D721Med (cell line): ENCODE data around the gene BOLL.

Source experiments
- DNase-seq: peaks from one replicate; pipeline ENCODE4 v3.0.0; 2011; ENCODE audit warnings: low spot score; ENCODE audit not compliant: insufficient read length
- FAIRE-seq: peaks from 2 replicates; lab custom pipeline; 2011; peaks lifted over from hg19 to GRCh38; lab: Jason Lieb, UNC
- TF ChIP-seq, protein P1 (sequence below): IDR thresholded peaks from 2 replicates; pipeline ENCODE4 v1.5.1; 2012; ENCODE audit warnings: mild to moderate bottlenecking, control low read depth; ENCODE audit not compliant: insufficient read depth; ENCODE audit errors: missing control alignments

Gene BOLL

DNA sequence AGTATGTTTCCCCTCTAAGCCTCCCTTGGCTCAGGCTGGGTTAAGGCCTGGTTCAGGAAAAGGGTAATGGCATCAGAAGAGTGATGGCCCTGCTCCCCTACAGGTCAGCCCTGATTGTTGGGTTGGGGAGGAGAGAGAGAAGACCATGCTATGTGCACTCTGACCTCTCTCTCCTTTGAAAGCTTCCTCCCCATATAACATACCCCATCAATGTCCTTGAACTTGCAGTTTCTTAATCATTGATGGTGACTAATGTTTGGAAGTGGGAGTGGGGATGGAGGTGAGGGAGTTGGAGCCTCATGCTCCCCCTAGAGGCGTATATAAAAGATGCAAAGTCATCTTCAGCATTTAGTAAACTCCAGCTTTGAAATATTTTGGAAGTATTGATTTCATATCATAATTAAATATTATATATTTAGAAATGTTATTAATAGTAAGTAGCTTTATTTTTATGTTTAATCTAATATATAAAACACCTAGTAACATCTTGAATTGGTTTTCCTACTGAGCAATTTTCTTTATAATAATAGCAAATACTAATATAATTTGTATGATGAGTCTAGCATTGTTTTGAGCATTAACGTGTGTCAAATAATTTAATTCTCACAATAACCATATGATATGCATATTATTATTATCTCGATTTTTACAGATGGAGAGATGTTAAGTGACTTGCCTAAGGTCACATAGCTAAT is 28.1 kb upstream of the BOLL start:
- no peak for FAIRE-seq
- no peak for DNase-seq

DNA sequence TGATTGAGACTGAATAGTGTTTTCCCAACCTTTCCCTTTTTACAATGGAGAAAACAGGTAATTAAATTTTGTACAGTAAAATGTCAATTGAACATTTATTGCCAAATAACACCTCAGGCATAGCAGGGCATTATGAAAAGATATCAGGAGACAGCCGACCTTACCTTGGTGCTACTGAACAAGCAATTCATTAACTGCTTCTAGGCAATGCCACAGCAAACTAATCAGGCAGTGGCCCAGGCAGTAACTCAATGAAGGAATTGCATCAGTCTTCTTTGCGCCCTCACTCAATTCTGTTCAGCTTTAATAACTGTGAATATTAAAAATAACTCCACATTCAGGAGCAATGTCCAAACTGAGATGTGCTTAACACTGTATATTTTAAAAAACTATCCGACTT is 25.4 kb upstream of the BOLL start:
- TF ChIP-seq, protein P1, sequence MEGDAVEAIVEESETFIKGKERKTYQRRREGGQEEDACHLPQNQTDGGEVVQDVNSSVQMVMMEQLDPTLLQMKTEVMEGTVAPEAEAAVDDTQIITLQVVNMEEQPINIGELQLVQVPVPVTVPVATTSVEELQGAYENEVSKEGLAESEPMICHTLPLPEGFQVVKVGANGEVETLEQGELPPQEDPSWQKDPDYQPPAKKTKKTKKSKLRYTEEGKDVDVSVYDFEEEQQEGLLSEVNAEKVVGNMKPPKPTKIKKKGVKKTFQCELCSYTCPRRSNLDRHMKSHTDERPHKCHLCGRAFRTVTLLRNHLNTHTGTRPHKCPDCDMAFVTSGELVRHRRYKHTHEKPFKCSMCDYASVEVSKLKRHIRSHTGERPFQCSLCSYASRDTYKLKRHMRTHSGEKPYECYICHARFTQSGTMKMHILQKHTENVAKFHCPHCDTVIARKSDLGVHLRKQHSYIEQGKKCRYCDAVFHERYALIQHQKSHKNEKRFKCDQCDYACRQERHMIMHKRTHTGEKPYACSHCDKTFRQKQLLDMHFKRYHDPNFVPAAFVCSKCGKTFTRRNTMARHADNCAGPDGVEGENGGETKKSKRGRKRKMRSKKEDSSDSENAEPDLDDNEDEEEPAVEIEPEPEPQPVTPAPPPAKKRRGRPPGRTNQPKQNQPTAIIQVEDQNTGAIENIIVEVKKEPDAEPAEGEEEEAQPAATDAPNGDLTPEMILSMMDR = no peak
- DNase-seq (no peak), FAIRE-seq (no peak)

More for the DNA sequence above, 28.1 kb upstream of the BOLL start:
- TF ChIP-seq, protein P1 = peak; percentile 42

DNA sequence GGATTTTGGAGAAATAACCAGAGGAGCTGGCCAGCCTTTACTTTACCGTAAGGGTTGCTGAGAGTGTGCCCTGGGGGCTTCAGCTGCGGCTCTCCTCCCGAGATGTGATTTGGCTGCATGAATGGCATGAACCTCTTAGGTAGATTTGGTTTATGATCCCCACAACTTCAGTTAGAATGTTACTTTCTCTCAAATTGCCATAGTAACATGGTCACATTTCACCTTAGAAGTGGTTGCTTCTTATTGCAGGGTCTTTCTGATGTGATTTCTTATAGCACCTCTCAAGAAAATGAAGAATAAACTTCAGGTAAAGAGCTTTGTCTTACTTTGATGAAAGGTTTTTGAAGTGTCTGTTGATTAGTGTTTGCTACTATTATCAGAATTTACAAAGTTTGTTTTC is 24.9 kb upstream of the BOLL start:
- TF ChIP-seq, protein P1 = no peak
- no peak for FAIRE-seq

DNA sequence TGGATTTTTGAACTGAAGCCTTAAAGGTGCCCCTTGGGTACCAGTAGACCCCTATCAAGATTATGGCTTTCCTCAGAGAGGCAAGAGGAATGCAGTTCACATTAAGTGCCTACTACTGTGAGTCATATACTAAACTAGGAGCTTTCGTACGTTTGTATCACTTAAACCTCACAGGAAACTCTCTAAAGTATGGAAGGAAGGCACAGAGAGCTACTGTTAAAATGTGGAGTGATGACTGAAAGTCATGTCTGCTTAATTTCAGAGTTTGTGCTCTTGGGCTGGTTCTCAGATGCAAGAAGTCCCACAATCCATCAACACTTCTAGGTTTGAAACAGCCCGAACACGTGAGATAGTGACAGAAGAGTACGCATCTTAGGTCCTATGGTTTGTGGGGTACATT is 23.9 kb upstream of the BOLL start:
- TF ChIP-seq, protein P1 = no peak
- DNase-seq (no peak), FAIRE-seq (no peak)

More for the DNA sequence above, 24.9 kb upstream of the BOLL start:
- DNase-seq = no peak

DNA sequence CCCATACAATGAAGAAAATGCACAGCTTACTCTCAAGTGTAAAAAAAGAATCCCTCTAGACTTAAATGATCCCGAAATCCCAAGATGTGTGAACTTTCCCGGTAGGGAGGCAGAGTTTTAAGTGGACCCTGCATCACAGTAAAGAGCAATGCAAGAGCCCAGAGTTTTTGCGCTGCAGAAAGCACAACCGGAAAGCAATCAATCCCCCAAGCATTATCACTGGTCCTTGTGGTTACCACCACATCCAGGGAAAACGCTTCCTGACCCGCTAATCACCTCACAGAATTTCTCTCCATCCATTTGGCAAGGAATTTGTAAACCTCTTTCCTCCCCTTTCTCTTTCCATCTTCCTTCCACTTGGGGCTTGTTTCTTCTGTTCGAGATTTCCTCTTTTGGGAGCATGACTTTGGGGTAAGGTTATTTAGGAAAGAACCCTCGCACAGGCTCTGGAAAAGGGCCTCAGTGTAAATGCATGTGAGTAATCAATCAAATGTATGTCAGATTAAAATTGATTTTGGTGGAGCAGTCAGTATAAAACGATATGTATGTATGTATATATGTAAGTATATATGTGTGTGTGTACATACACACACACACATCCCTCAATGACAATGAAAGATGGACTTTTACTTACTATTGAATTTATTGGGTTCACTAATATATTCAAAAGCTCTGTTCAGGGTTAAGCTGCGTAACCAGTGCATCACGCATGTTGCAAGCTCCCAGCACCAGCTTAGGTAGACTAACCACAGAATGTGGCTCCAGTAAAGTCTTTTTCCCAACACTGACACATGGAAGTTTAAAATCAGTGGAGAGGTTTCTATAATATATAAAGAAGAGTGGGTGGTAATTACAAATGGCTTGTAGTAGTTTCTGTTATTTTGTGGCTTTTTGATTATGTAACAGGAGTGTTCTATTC is 20.9 kb upstream of the BOLL start:
- no peak for DNase-seq
- TF ChIP-seq, protein P1 = no peak
- FAIRE-seq = no peak

DNA sequence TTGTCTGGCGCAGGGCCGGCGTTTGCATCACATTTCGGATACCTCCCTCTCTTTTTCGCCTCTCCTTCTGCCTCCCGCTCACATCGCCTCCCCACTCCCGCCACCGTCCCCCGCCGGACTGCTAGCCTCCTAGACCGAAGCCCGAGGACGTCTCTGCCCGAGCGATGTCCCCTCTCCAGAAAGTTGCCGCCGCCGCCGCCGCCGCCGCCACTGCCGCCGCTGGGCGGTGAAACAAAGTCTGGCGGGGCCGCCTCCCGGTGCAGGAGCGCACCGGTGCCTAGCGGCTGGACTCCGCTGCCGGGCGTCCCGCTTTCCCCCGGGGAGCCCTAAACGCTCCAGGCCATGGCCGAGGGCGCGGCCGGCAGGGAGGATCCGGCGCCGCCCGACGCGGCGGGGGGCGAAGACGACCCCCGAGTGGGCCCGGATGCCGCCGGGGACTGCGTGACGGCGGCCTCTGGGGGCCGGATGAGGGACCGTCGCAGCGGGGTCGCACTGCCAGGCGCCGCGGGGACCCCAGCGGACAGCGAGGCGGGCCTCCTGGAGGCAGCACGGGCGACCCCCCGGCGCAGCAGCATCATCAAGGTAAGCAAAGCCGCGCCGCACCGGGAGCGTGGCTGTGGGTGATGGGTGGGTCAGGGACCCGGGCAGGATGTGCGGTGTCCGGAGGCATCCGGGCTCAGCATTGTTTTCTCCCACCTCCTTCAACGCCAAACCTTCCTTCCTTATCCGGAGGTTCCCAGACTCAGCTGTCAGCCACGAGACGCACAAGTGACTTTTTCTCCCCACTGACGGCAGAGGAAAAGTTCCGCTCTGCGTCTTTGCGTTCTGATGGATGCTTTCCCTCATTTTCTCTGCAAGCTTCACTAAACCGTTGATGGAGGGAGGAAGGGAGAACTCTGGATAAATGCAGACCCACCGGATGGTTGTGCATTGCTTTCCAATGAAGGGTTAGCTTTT is 19.9 kb upstream of the BOLL start:
- TF ChIP-seq, protein P1 = no peak
- no peak for FAIRE-seq
- DNase-seq = no peak
